Measurements from ENCODE around the gene AGAP3.

DNA sequence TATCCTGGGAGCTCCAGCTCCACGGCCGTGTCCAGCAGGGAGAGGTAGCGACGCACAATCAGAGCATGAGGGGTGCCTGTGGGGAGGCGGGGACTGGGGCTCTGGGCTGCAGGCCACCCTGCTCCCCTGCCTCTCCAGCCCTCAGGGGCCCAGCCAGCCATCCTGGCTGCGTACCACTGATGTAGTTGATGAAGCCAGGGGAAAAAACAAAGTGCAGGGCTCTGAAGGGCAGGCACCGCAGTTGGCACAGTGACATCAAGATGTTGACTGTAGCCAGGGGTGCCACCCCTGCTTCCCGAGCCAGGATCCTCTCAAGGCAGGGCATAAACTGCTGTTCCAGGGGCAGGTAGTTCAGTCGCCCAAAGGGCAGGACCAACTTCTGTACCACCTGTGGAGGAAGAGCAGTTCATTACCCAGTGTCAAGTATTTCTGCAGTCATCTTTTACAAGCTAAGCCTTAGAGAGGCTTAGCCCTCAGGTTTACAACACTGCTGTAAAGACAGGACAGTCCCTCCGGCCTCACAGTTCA, 8.5 kb upstream of the AGAP3 start:
- TF ChIP-seq, protein P1, sequence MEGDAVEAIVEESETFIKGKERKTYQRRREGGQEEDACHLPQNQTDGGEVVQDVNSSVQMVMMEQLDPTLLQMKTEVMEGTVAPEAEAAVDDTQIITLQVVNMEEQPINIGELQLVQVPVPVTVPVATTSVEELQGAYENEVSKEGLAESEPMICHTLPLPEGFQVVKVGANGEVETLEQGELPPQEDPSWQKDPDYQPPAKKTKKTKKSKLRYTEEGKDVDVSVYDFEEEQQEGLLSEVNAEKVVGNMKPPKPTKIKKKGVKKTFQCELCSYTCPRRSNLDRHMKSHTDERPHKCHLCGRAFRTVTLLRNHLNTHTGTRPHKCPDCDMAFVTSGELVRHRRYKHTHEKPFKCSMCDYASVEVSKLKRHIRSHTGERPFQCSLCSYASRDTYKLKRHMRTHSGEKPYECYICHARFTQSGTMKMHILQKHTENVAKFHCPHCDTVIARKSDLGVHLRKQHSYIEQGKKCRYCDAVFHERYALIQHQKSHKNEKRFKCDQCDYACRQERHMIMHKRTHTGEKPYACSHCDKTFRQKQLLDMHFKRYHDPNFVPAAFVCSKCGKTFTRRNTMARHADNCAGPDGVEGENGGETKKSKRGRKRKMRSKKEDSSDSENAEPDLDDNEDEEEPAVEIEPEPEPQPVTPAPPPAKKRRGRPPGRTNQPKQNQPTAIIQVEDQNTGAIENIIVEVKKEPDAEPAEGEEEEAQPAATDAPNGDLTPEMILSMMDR (IDR thresholded peaks at IDR 0.05): no peak
- TF ChIP-seq, protein P2, sequence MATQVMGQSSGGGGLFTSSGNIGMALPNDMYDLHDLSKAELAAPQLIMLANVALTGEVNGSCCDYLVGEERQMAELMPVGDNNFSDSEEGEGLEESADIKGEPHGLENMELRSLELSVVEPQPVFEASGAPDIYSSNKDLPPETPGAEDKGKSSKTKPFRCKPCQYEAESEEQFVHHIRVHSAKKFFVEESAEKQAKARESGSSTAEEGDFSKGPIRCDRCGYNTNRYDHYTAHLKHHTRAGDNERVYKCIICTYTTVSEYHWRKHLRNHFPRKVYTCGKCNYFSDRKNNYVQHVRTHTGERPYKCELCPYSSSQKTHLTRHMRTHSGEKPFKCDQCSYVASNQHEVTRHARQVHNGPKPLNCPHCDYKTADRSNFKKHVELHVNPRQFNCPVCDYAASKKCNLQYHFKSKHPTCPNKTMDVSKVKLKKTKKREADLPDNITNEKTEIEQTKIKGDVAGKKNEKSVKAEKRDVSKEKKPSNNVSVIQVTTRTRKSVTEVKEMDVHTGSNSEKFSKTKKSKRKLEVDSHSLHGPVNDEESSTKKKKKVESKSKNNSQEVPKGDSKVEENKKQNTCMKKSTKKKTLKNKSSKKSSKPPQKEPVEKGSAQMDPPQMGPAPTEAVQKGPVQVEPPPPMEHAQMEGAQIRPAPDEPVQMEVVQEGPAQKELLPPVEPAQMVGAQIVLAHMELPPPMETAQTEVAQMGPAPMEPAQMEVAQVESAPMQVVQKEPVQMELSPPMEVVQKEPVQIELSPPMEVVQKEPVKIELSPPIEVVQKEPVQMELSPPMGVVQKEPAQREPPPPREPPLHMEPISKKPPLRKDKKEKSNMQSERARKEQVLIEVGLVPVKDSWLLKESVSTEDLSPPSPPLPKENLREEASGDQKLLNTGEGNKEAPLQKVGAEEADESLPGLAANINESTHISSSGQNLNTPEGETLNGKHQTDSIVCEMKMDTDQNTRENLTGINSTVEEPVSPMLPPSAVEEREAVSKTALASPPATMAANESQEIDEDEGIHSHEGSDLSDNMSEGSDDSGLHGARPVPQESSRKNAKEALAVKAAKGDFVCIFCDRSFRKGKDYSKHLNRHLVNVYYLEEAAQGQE (IDR thresholded peaks at IDR 0.05; ENCODE audit: insufficient read depth in 1 of 2, low read depth in 2 of 2, low read length in 1 of 2): no peak
- TF ChIP-seq TCF7L2 (IDR thresholded peaks at IDR 0.05; ENCODE audit: low read depth, low read length) (no peak), POLR2AphosphoS5 (IDR thresholded peaks at IDR 0.05; ENCODE audit: low read depth, low read length) (no peak; the same call in 1 of the 2 replicates), SIN3A (IDR thresholded peaks at IDR 0.05; ENCODE audit: borderline replicate concordance, insufficient read depth, low read depth, low read length) (no peak)

Measured in Panc1 (cell line).